ENCODE measurements around the gene SEMA3A. TPM values are rescaled to one million over a fixed set of nuclear protein-coding genes. Genes with fewer than 3 reads are reported as not detected.

SEMA3A gene
- total RNA-seq, 1 donor, result 47.1 TPM

GRCh38 chr7:84181628-84182027 is 13.0 kb downstream of the SEMA3A start:
- DNase-seq (ENCODE audit: low read depth), result no peak
- H3K4me3 ChIP-seq (ENCODE audit: low read depth, low read length), result no peak overlapping the region
- TF ChIP-seq, protein P1, sequence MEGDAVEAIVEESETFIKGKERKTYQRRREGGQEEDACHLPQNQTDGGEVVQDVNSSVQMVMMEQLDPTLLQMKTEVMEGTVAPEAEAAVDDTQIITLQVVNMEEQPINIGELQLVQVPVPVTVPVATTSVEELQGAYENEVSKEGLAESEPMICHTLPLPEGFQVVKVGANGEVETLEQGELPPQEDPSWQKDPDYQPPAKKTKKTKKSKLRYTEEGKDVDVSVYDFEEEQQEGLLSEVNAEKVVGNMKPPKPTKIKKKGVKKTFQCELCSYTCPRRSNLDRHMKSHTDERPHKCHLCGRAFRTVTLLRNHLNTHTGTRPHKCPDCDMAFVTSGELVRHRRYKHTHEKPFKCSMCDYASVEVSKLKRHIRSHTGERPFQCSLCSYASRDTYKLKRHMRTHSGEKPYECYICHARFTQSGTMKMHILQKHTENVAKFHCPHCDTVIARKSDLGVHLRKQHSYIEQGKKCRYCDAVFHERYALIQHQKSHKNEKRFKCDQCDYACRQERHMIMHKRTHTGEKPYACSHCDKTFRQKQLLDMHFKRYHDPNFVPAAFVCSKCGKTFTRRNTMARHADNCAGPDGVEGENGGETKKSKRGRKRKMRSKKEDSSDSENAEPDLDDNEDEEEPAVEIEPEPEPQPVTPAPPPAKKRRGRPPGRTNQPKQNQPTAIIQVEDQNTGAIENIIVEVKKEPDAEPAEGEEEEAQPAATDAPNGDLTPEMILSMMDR (IDR thresholded peaks at IDR 0.05; ENCODE audit: insufficient read depth, low read depth, low read length), result no peak

- no peak for DNase-seq (ENCODE audit: low read depth)
- TF ChIP-seq, protein P1 (IDR thresholded peaks at IDR 0.05; ENCODE audit: insufficient read depth, low read depth, low read length), result no peak
- no peak overlapping the region for H3K4me3 ChIP-seq (ENCODE audit: low read depth, low read length)
These were observed 16.7 kb downstream of the SEMA3A start for GRCh38 chr7:84177758-84178412.

DNA sequence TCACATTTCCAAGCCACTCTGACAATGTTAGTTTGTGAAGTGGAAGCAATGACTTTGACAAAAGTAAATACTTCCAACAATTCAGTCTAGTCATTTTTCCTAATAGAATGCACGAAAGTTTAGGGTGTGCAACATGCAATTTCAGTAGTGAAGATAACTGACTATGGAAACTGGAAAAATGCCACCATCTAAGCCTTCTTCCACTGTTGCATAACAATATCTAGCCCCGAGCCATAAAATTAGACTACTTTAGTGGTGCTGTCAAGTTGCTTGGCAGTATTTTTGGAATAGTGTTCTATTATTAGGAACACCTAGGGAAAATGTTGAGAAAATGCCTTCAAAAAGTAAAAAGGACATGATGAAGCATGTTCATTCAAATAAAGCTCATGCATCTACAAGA is 17.9 kb downstream of the SEMA3A start:
- DNase-seq (ENCODE audit: low read depth), result peak; percentile 86
- TF ChIP-seq, protein P1 (IDR thresholded peaks at IDR 0.05; ENCODE audit: insufficient read depth, low read depth, low read length), result no peak
- H3K4me3 ChIP-seq (ENCODE audit: low read depth, low read length), result no peak overlapping the region

GRCh38 chr7:84175461-84175860 is 19.1 kb downstream of the SEMA3A start:
- no peak overlapping the region for H3K4me3 ChIP-seq (ENCODE audit: low read depth, low read length)
- TF ChIP-seq, protein P1 (IDR thresholded peaks at IDR 0.05; ENCODE audit: insufficient read depth, low read depth, low read length), result no peak
- no peak for DNase-seq (ENCODE audit: low read depth)

DNA sequence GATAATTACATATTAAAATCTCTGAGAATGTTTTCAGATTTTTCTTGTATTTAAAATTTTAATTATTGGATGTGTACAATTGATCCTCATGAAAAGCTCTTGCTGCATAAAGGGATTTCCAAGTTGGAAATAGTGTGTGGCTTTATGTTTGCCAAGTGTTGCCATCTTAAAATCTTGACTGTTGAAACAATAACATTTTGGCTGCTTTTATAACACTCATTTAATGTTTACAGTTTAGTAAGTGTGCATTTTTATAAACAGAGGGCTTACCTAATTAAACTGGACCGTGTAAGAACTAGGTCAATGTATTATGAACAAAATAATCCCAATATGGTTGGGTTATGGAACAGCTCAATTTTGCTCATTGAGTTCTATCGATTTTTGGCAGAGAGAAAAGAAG is 23.9 kb downstream of the SEMA3A start:
- TF ChIP-seq, protein P1 (IDR thresholded peaks at IDR 0.05; ENCODE audit: insufficient read depth, low read depth, low read length), result no peak
- no peak overlapping the region for H3K4me3 ChIP-seq (ENCODE audit: low read depth, low read length)
- no peak for DNase-seq (ENCODE audit: low read depth)

- TF ChIP-seq, protein P1 (IDR thresholded peaks at IDR 0.05; ENCODE audit: insufficient read depth, low read depth, low read length), result no peak
- DNase-seq (ENCODE audit: low read depth), result no peak
- no peak overlapping the region for H3K4me3 ChIP-seq (ENCODE audit: low read depth, low read length)
These were observed 32.0 kb downstream of the SEMA3A start for GRCh38 chr7:84162584-84162983.

GRCh38 chr7:84162125-84162524 is 32.5 kb downstream of the SEMA3A start:
- no peak overlapping the region for H3K4me3 ChIP-seq (ENCODE audit: low read depth, low read length)
- TF ChIP-seq, protein P1 (IDR thresholded peaks at IDR 0.05; ENCODE audit: insufficient read depth, low read depth, low read length), result no peak
- DNase-seq (ENCODE audit: low read depth), result no peak

All from fibroblast of villous mesenchyme (primary cell).